Thoracic aorta (tissue), 2 donors: ENCODE measurements around the gene PNMT. TPM values are rescaled to one million over a fixed set of nuclear protein-coding genes. Genes with fewer than 3 reads are reported as not detected.

Source experiments
- ATAC-seq: fragments of 150-250 bp; one replicate; pipeline ENCODE4 v1.8.0; 2017; ENCODE audit warnings: low read depth; ENCODE audit not compliant: insufficient number of reproducible peaks, low FRiP score
- DNase-seq: peaks from one replicate; pipeline ENCODE4 v3.0.0-alpha.2; 2020; ENCODE audit warnings: low spot score
- H3K27ac ChIP-seq, 2 donors: fragments of 200-600 bp; sonication (generic); 1 replicate in 1 of 2; 2 replicates in 1 of 2; pipeline ENCODE4 v1.5.1; 2016; ENCODE audit warnings: mild to moderate bottlenecking in 2 of 2, moderate library complexity in 2 of 2
- H3K27me3 ChIP-seq: fragments of 200-600 bp; sonication (generic); replicated peaks from 2 replicates; pipeline ENCODE4 v1.6.0; 2016; ENCODE audit warnings: mild to moderate bottlenecking; ENCODE audit not compliant: insufficient read depth
- H3K36me3 ChIP-seq: fragments of 200-600 bp; sonication (generic); one replicate; pipeline ENCODE4 v1.5.1; 2016
- H3K4me1 ChIP-seq, 2 donors: fragments of 200-600 bp; sonication (generic); 1 replicate in 1 of 2; 2 replicates in 1 of 2; pipeline versions ENCODE4 v1.5.1 to v1.6.0; 2016; ENCODE audit warnings: low read depth in 2 of 2, mild to moderate bottlenecking in 1 of 2; ENCODE audit not compliant: control insufficient read depth in 1 of 2
- H3K4me3 ChIP-seq: fragments of 200-600 bp; sonication (generic); 2 replicates; pipeline ENCODE4 v1.5.1; 2016; ENCODE audit warnings: mild to moderate bottlenecking
- H3K9me3 ChIP-seq: fragments of 200-600 bp; sonication (generic); 2 replicates; pipeline ENCODE4 v1.5.1; 2016
- CTCF ChIP-seq: fragments of 200-600 bp; sonication (generic); IDR thresholded peaks from one replicate; pipeline ENCODE4 v1.5.1; 2019; ENCODE audit warnings: antibody characterized with exemption
- total RNA-seq, 2 donors: library from RNA; depleted of rRNA; stranded (reverse); fragments of >200 nt; gene quantifications; one replicate each; pipeline versions ENCODE4 v1.1.0 to v1.2.3, GENCODE V29; 2016

PNMT gene
- total RNA-seq, 2 donors from 2014 or later, result 3.1 to 22.9 TPM

DNA sequence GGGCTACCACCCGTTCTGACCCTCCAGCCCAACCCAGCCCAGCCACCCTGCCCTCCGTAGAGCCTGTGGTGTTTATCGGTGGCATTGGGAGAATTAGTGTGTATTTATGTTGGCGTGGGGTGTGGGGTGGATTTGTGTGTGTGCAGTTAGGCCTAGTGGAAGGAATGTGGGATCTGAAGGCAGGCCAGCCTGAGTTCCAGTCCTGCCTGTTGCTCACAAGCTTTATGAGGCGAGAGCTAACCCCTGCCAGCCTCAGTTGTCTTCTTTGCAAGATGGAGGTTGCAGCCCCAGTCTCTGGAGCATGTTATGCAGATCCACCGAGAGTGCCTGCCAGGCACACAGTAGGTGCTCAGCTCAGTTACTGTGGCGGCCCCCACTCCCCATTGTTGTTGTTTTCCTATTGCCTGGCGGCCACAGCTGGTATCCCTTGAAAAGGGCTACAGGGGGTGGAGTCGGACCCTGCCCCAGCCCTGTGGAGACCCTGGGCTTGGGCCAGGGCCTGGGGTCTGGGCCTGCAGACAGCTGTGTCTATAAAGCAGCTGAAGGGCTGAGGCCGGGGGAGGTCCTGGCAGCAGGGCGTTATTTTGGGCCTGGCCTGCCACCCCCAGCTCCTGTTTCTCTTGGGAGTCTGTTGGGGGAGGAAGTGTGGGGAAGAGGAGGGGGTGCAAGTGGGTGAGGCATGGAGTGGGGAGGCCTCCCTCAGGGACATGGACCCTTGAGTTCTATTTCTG, 36.7 kb downstream of the PNMT start:
- peak; percentile 85 for ATAC-seq
- Histone ChIP-seq H3K4me3 (peak overlapping the region; percentile 8), H3K27me3 (no peaks in the 10 kb centered on the region), H3K4me1 (peaks cover 16 to 62% of the 10 kb centered on the region in 2 donors), H3K27ac (peak overlapping the region; percentile 83 to 85), H3K36me3 (peaks cover 32% of the 10 kb centered on the region), H3K9me3 (no peaks in the 10 kb centered on the region)
- TF ChIP-seq CTCF, result peak; percentile 65
- peak; percentile 30 for DNase-seq

DNA sequence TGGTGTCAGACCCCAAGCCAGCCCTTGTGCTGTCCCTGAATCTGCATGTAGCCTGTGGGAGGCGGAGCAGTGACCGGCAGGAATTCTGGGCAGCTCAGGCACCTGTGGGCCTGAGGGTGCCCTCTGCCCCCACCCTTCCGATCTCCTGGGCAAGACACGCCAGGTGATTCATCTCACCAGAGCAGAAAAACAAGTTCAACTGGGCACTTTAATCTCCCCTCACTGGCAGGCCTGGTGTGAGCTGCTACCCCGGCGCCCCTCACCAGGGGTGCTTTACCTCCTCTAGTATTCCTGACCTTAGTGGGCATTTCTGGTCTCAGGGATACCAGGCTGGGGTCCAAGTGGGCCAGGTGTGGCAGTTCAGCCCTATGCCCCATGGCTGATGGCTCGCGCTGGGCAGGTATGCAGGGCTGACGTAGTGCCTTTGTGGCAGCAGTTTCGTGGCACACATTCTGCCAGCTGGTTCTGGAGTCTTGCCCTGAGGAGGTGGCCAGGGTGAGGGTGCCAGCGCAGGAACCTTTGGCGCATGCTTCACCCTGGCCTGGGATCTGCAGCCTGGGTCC, 37.6 kb downstream of the PNMT start:
- peaks cover 38% of the 10 kb centered on the region for H3K36me3 ChIP-seq

DNA sequence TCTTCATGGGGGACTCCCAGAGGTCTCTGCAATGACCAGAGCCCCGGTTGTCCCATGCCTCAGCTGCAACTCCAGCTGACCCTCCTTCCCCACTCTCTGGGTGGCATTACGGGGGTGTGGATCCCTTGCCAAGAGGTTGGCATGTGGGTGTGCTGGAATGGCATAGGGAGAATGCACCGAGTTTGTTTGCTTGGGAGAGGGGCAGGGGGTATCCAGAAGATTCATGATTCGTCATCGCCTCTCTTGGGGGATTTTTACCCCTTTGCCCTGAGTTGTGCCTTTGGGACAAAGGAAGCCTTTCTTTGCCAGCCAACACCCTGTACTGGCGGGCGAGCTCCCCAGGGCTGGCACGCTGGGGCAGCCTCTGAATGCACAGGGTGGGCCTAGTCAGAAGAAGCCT, 38.1 kb downstream of the PNMT start:
- H3K4me3 ChIP-seq, result peak overlapping the region; percentile 36
- H3K36me3 ChIP-seq, result peaks cover 43% of the 10 kb centered on the region
- ATAC-seq (no peak), DNase-seq (no peak)
- peak overlapping the region in 1 of 2 donors; percentile 85 for H3K27ac ChIP-seq
- no peak for TF ChIP-seq CTCF
- H3K4me1 ChIP-seq, result peaks cover 16 to 58% of the 10 kb centered on the region in 2 donors
- H3K9me3 ChIP-seq, result no peaks in the 10 kb centered on the region
- H3K27me3 ChIP-seq, result no peaks in the 10 kb centered on the region

More for the DNA sequence above, 37.6 kb downstream of the PNMT start:
- H3K4me3 ChIP-seq, result peak overlapping the region; percentile 36
- ATAC-seq, result no peak
- no peak for DNase-seq
- H3K27me3 ChIP-seq, result no peaks in the 10 kb centered on the region
- no peak for TF ChIP-seq CTCF
- H3K27ac ChIP-seq, result peak overlapping the region; percentile 83 to 85
- H3K4me1 ChIP-seq, result peaks cover 16 to 62% of the 10 kb centered on the region in 2 donors
- H3K9me3 ChIP-seq, result no peaks in the 10 kb centered on the region

GRCh38 chr17:39706921-39707337, 38.7 kb downstream of the PNMT start:
- H3K9me3 ChIP-seq, result no peaks in the 10 kb centered on the region
- no peak for TF ChIP-seq CTCF
- ATAC-seq, result no peak
- no peaks in the 10 kb centered on the region for H3K27me3 ChIP-seq
- peaks cover 49% of the 10 kb centered on the region for H3K36me3 ChIP-seq
- DNase-seq, result no peak
- peaks cover 16 to 53% of the 10 kb centered on the region in 2 donors for H3K4me1 ChIP-seq
- peak overlapping the region in 1 of 2 donors; percentile 85 for H3K27ac ChIP-seq
- no peak overlapping the region for H3K4me3 ChIP-seq

DNA sequence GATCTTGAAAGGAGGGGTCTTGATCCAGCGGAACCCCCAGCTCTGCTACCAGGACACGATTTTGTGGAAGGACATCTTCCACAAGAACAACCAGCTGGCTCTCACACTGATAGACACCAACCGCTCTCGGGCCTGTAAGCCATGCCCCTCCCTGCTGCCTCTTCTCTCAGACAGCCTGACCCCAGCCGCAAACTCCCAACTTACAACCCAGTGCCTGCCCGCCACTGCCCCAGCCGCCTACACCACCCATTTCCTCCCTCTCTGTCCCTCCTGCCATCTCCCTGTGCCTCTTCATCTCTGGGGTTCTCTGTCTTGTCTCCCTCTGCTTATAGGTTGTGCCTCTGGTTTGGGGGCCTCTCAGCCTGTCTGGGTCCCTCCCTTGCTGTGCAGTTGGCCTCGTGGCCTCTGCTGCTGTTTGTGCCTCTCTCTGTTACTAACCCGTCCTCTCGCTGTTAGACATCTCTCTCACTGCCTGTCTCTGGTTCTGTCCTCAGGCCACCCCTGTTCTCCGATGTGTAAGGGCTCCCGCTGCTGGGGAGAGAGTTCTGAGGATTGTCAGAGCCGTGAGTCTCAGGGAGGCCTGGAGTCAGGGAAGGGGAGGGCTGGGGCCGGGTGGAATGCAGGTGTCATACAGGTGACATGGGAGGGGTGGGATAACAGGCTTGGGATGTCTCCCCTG, 41.2 kb downstream of the PNMT start:
- no peak for TF ChIP-seq CTCF
- no peak for ATAC-seq

More for the DNA sequence above, 41.2 kb downstream of the PNMT start:
- DNase-seq, result no peak
- no peak overlapping the region for H3K27ac ChIP-seq
- no peaks in the 10 kb centered on the region for H3K9me3 ChIP-seq
- H3K4me1 ChIP-seq, result peaks cover 16 to 28% of the 10 kb centered on the region in 2 donors
- H3K4me3 ChIP-seq, result no peak overlapping the region
- peaks cover 73% of the 10 kb centered on the region for H3K36me3 ChIP-seq
- no peaks in the 10 kb centered on the region for H3K27me3 ChIP-seq
